Liver (tissue), 9 donors: Measurements from ENCODE around the gene RIMBP2. TPM values are rescaled to one million over a fixed set of nuclear protein-coding genes. Genes with fewer than 3 reads are reported as not detected.

Source experiments
- DNase-seq: peaks from one replicate; pipeline ENCODE4 v3.0.0-alpha.2; 2017; ENCODE audit warnings: low spot score
- H3K27ac ChIP-seq, 2 donors: one replicate each; pipeline ENCODE4 v1.7.0; 2013; ENCODE audit warnings: inconsistent platforms in 2 of 2, low read length in 2 of 2, control low read depth in 1 of 2, low read depth in 1 of 2, mild to moderate bottlenecking in 1 of 2
- H3K27me3 ChIP-seq, 4 donors: one replicate each; pipeline versions ENCODE4 v1.6.1 to v1.7.0; 2013; ENCODE audit warnings: low read length in 3 of 4, inconsistent platforms in 1 of 4, mild to moderate bottlenecking in 1 of 4, moderate library complexity in 1 of 4; ENCODE audit not compliant: control insufficient read depth in 4 of 4, insufficient read depth in 4 of 4
- H3K36me3 ChIP-seq, 4 donors: one replicate each; pipeline versions ENCODE4 v1.6.1 to v1.7.0; 2013; ENCODE audit warnings: low read length in 3 of 4, mild to moderate bottlenecking in 3 of 4, low read depth in 1 of 4, moderate library complexity in 1 of 4; ENCODE audit not compliant: control insufficient read depth in 4 of 4, insufficient read depth in 3 of 4
- H3K4me1 ChIP-seq, 4 donors: one replicate each; pipeline versions ENCODE4 v1.6.1 to v1.7.0; 2013; ENCODE audit warnings: low read length in 3 of 4, mild to moderate bottlenecking in 3 of 4, moderate library complexity in 1 of 4; ENCODE audit not compliant: control insufficient read depth in 4 of 4, insufficient read depth in 4 of 4
- H3K4me3 ChIP-seq, 3 donors: one replicate each; pipeline versions ENCODE4 v1.6.1 to v1.7.0; 2013; ENCODE audit warnings: low read length in 3 of 3, control low read depth in 1 of 3, low read depth in 1 of 3, mild to moderate bottlenecking in 1 of 3
- H3K9ac ChIP-seq, 2 donors: one replicate each; pipeline ENCODE4 v1.7.0; 2013; ENCODE audit warnings: low read length in 2 of 2, mild to moderate bottlenecking in 2 of 2, moderate library complexity in 2 of 2, control low read depth in 1 of 2, low read depth in 1 of 2
- H3K9me3 ChIP-seq, 4 donors: one replicate each; pipeline versions ENCODE4 v1.6.1 to v1.7.0; 2013; ENCODE audit warnings: low read length in 3 of 4; ENCODE audit not compliant: control insufficient read depth in 4 of 4
- EGR1 ChIP-seq, 2 donors: IDR thresholded peaks; 2 replicates each; pipeline ENCODE4 v1.6.1; 2016 to 2018; ENCODE audit warnings: antibody characterized with exemption in 2 of 2, low read depth in 2 of 2
- FOXA1 ChIP-seq: IDR thresholded peaks from 2 replicates; pipeline ENCODE4 v1.6.1; 2016; ENCODE audit warnings: antibody characterized with exemption
- FOXA2 ChIP-seq: IDR thresholded peaks from 2 replicates; pipeline ENCODE4 v1.6.1; 2016; ENCODE audit warnings: antibody characterized with exemption
- GABPA ChIP-seq, 2 donors: IDR thresholded peaks in 1 of 2; conservative IDR thresholded peaks in 1 of 2; 2 replicates each; pipeline ENCODE4 v1.6.1; 2016; ENCODE audit warnings: antibody characterized with exemption in 2 of 2, mild to moderate bottlenecking in 1 of 2, moderate library complexity in 1 of 2
- HNF4A ChIP-seq, 2 donors: conservative IDR thresholded peaks; 2 replicates each; pipeline ENCODE4 v1.6.1; 2016; ENCODE audit warnings: antibody characterized with exemption in 2 of 2, mild to moderate bottlenecking in 2 of 2
- HNF4G ChIP-seq: IDR thresholded peaks from 2 replicates; pipeline ENCODE4 v1.6.1; 2016; ENCODE audit warnings: antibody characterized with exemption
- JUND ChIP-seq, 2 donors: IDR thresholded peaks; 2 replicates each; pipeline ENCODE4 v1.6.1; 2016; ENCODE audit warnings: antibody characterized with exemption in 2 of 2
- RAD21 ChIP-seq, 2 donors: IDR thresholded peaks; 2 replicates each; pipeline ENCODE4 v1.6.1; 2016; ENCODE audit warnings: antibody characterized with exemption in 2 of 2, mild to moderate bottlenecking in 2 of 2
- RXRA ChIP-seq, 2 donors: IDR thresholded peaks; 2 replicates each; pipeline ENCODE4 v1.6.1; 2017 to 2018; ENCODE audit warnings: antibody characterized with exemption in 2 of 2, mild to moderate bottlenecking in 1 of 2
- SP1 ChIP-seq: IDR thresholded peaks from 2 replicates; pipeline ENCODE4 v1.6.1; 2018; ENCODE audit warnings: antibody characterized with exemption, mild to moderate bottlenecking
- TAF1 ChIP-seq: conservative IDR thresholded peaks from 2 replicates; pipeline ENCODE4 v1.6.1; 2016; ENCODE audit warnings: antibody characterized with exemption, mild to moderate bottlenecking
- YY1 ChIP-seq: IDR thresholded peaks from 2 replicates; pipeline ENCODE4 v1.6.1; 2016; ENCODE audit warnings: antibody characterized with exemption, mild to moderate bottlenecking
- WGBS: extraction: QIAGEN DNeasy Blood & Tissue Kit; methylation state at CpG from one replicate; pipeline ENCODE4 v1.1.7; 2013; 5-methylcytosine and 5-hydroxymethylcytosine counted together
- polyA plus RNA-seq, 2 donors: library from polyadenylated mRNA; stranded (reverse) in 1 of 2; unstranded in 1 of 2; fragments of 200-250 nt in 1 of 2; fragments of >200 nt in 1 of 2; fragmentation: Nextera tagmentation in 1 of 2; extraction: Ambion mirVana in 1 of 2; gene quantifications; one replicate each; pipeline versions ENCODE4 v1.2.1 to v1.2.3, GENCODE V29; 2013 to 2015
- total RNA-seq, 2 donors: library from RNA; depleted of rRNA; stranded (reverse); fragments of >200 nt; gene quantifications; one replicate each; pipeline ENCODE4 v1.2.3, GENCODE V29; 2014
- TF ChIP-seq, protein P1 (sequence below): IDR thresholded peaks from 2 replicates; pipeline ENCODE4 v1.6.1; 2016; ENCODE audit warnings: antibody characterized with exemption
- TF ChIP-seq, protein P2 (sequence below): IDR thresholded peaks from 2 replicates; pipeline ENCODE4 v1.6.1; 2016; ENCODE audit warnings: antibody characterized with exemption
- TF ChIP-seq, protein P3 (sequence below): fragments of 150-350 bp; IDR thresholded peaks from 2 replicates; pipeline ENCODE4 v1.5.1; 2017; ENCODE audit warnings: improper control_type of control experiment, low read depth, low read length; ENCODE audit not compliant: missing input control
- TF ChIP-seq, protein P4 (sequence below): IDR thresholded peaks from 2 replicates; pipeline ENCODE4 v1.6.1; 2016; ENCODE audit warnings: antibody characterized with exemption
- donor health status: healthy.
- donor health status: healthy.
- donor health status: healthy.
- donor health status: healthy.
- donor health status: healthy.

The RIMBP2 gene
- total and polyA plus RNA-seq, 4 donors, result 0.01 to 0.17 (median 0.09) TPM; not detected in 1

DNA sequence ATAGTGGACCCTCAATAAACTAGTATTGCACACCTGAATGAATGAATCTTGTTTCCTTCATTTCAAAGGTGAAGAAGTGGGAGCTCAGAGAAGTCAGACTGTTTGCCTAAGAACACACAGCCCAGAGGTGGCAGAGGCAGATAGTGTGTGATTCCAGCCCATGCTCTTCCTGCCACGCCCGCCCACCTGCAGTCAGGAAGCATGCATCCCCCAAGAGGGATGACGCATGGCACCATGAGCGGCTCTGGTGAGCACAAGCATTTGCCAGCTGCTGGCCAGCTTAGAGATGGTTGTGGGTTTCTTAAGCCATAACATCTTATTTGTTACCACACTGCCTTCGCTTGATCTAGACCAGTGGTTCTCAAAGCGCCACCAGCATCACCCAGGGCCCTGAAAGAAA lies 133.8 kb downstream of the RIMBP2 start:
- Histone ChIP-seq H3K27ac (no peak overlapping the region), H3K36me3 (no peaks in the 10 kb centered on the region), H3K9me3 (peaks cover 0 to 3% (median 0%) of the 10 kb centered on the region in 4 donors), H3K9ac (no peak overlapping the region), H3K27me3 (no peaks in the 10 kb centered on the region), H3K4me1 (no peaks in the 10 kb centered on the region), H3K4me3 (no peak overlapping the region)
- TF ChIP-seq FOXA2, result no peak
- no peak for TF ChIP-seq RAD21 (IDR thresholded peaks at IDR 0.05)
- TF ChIP-seq, protein P1, sequence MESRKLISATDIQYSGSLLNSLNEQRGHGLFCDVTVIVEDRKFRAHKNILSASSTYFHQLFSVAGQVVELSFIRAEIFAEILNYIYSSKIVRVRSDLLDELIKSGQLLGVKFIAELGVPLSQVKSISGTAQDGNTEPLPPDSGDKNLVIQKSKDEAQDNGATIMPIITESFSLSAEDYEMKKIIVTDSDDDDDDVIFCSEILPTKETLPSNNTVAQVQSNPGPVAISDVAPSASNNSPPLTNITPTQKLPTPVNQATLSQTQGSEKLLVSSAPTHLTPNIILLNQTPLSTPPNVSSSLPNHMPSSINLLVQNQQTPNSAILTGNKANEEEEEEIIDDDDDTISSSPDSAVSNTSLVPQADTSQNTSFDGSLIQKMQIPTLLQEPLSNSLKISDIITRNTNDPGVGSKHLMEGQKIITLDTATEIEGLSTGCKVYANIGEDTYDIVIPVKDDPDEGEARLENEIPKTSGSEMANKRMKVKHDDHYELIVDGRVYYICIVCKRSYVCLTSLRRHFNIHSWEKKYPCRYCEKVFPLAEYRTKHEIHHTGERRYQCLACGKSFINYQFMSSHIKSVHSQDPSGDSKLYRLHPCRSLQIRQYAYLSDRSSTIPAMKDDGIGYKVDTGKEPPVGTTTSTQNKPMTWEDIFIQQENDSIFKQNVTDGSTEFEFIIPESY, result no peak
- no peak for TF ChIP-seq HNF4A (conservative IDR thresholded peaks at IDR 0.05)
- TF ChIP-seq GABPA (IDR thresholded peaks at IDR 0.05 in 1 of 2, conservative IDR thresholded peaks at IDR 0.05 in 1 of 2), result no peak
- TF ChIP-seq EGR1 (IDR thresholded peaks at IDR 0.05; ENCODE audit: low read depth in 2 of 2), result no peak
- no peak for TF ChIP-seq YY1
- no peak for TF ChIP-seq TAF1
- TF ChIP-seq SP1, result no peak
- TF ChIP-seq, protein P2, sequence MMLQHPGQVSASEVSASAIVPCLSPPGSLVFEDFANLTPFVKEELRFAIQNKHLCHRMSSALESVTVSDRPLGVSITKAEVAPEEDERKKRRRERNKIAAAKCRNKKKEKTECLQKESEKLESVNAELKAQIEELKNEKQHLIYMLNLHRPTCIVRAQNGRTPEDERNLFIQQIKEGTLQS, result no peak
- DNase-seq, result no peak
- 84% methylated on average over 6 of the region's 6 CpGs for WGBS

DNA sequence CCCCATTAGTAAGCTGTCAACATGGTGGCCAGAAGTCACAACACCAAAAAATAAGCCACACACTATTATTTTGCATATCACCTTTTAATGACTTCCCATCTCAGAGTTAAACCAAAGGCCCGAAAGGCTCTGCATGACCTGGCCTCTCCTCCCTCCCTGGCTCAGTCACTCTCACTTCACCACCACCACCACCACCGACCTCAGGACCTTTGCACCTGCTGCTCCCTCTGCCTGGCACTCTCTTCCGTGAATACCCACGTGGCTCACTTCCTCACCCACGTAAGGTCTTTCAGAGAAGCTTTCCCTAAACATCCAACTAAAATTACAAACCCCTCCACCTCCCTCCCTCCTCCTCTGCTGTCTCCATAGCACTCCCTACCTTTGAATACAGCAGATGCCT lies 134.3 kb downstream of the RIMBP2 start:
- H3K36me3 ChIP-seq, result no peaks in the 10 kb centered on the region
- H3K4me1 ChIP-seq, result no peaks in the 10 kb centered on the region
- 66% methylated on average over 5 of the region's 5 CpGs for WGBS
- peaks cover 0 to 3% (median 0%) of the 10 kb centered on the region in 4 donors for H3K9me3 ChIP-seq
- H3K4me3 ChIP-seq, result no peak overlapping the region
- DNase-seq, result no peak
- no peak overlapping the region for H3K9ac ChIP-seq
- no peaks in the 10 kb centered on the region for H3K27me3 ChIP-seq
- no peak overlapping the region for H3K27ac ChIP-seq
- TF ChIP-seq FOXA1 (no peak), SP1 (no peak), HNF4G (no peak), TAF1 (no peak), FOXA2 (no peak), RXRA (IDR thresholded peaks at IDR 0.05) (no peak), RAD21 (IDR thresholded peaks at IDR 0.05) (no peak), GABPA (IDR thresholded peaks at IDR 0.05 in 1 of 2, conservative IDR thresholded peaks at IDR 0.05 in 1 of 2) (no peak), JUND (IDR thresholded peaks at IDR 0.05) (no peak), YY1 (no peak)
- TF ChIP-seq, protein P3, sequence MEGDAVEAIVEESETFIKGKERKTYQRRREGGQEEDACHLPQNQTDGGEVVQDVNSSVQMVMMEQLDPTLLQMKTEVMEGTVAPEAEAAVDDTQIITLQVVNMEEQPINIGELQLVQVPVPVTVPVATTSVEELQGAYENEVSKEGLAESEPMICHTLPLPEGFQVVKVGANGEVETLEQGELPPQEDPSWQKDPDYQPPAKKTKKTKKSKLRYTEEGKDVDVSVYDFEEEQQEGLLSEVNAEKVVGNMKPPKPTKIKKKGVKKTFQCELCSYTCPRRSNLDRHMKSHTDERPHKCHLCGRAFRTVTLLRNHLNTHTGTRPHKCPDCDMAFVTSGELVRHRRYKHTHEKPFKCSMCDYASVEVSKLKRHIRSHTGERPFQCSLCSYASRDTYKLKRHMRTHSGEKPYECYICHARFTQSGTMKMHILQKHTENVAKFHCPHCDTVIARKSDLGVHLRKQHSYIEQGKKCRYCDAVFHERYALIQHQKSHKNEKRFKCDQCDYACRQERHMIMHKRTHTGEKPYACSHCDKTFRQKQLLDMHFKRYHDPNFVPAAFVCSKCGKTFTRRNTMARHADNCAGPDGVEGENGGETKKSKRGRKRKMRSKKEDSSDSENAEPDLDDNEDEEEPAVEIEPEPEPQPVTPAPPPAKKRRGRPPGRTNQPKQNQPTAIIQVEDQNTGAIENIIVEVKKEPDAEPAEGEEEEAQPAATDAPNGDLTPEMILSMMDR, result no peak
- TF ChIP-seq, protein P4, sequence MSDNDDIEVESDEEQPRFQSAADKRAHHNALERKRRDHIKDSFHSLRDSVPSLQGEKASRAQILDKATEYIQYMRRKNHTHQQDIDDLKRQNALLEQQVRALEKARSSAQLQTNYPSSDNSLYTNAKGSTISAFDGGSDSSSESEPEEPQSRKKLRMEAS, result no peak
- TF ChIP-seq, protein P1, result no peak
